GM19455 (cell line): ENCODE results near the gene SUGT1.
A peak's percentile ranks its signal among the peaks of the same experiment; 100 is the strongest.

Experiments
- ATAC-seq: cut with Tn5 transposase; IDR thresholded peaks from one replicate; pipeline ENCODE4 v1.9.1; 2021; ENCODE audit not compliant: unreplicated experiment

The SUGT1 gene

GRCh38 chr13:52736891-52737290 is 84.3 kb downstream of the SUGT1 start:
- ATAC-seq = no peak

- ATAC-seq = no peak
Observed at GRCh38 chr13:52737451-52737850, 84.8 kb downstream of the SUGT1 start.

- no peak for ATAC-seq
Observed at GRCh38 chr13:52737965-52738364, 85.3 kb downstream of the SUGT1 start.

GRCh38 chr13:52738719-52739467 is 86.3 kb downstream of the SUGT1 start:
- ATAC-seq = peak; percentile 59

- ATAC-seq = no peak
Observed at GRCh38 chr13:52739468-52740071, 86.9 kb downstream of the SUGT1 start, which contains the start of gene CNMD. CNMD (minus strand) TSS chr13:52739820; CDS start chr13:52739701, 119 bp downstream.

GRCh38 chr13:52743569-52743968 is 90.9 kb downstream of the SUGT1 start:
- ATAC-seq = no peak

GRCh38 chr13:52743988-52744387 is 91.4 kb downstream of the SUGT1 start:
- no peak for ATAC-seq

- ATAC-seq = no peak
Observed at GRCh38 chr13:52744842-52745375, 92.3 kb downstream of the SUGT1 start.

GRCh38 chr13:52746141-52746540 is 93.5 kb downstream of the SUGT1 start:
- ATAC-seq = no peak

GRCh38 chr13:52749419-52749818 is 96.8 kb downstream of the SUGT1 start:
- ATAC-seq = no peak
